Stimulated activated naive CD8-positive, alpha-beta T cell treated with anti-CD3 and anti-CD28 coated beads, Interleukin-15, amount 100 ng/mL, for 72 hours (primary cell): ENCODE data around the gene MYOZ2.

Experiments used
- ATAC-seq: fragments of 150-1000 bp; cut with Tn5 transposase; 2 replicates; pipeline ENCODE4 v1.10.0; 2021; ENCODE audit warnings: mild to moderate bottlenecking, moderate library complexity
- DNase-seq, 2 donors: peaks; one replicate each; pipeline ENCODE4 v3.0.0; 2021 to 2022
- H3K27ac Mint-ChIP-seq, 2 donors: one replicate each; pipeline ENCODE4 v1.8.0; 2022; ENCODE audit warnings: mild to moderate bottlenecking in 2 of 2, mixed read lengths in 2 of 2, moderate library complexity in 2 of 2
- H3K27me3 Mint-ChIP-seq: one replicate; pipeline ENCODE4 v1.8.0; 2022; ENCODE audit warnings: mixed read lengths
- H3K4me1 Mint-ChIP-seq: one replicate; pipeline ENCODE4 v1.8.0; 2022; ENCODE audit warnings: mild to moderate bottlenecking, mixed read lengths
- H3K4me3 Mint-ChIP-seq, 2 donors: one replicate each; pipeline ENCODE4 v1.8.0; 2022; ENCODE audit warnings: mild to moderate bottlenecking in 2 of 2, mixed read lengths in 2 of 2, moderate library complexity in 1 of 2
- H3K9me3 Mint-ChIP-seq, 2 donors: one replicate each; pipeline ENCODE4 v1.8.0; 2022; ENCODE audit warnings: mixed read lengths in 2 of 2

Gene MYOZ2

GRCh38 chr4:119135721-119136121, at the start of gene MYOZ2:
TSS of gene MYOZ2 (plus strand) at chr4:119135832. CDS start at chr4:119136526, 694 bp downstream.
- Mint-ChIP-seq H3K4me3 (no peak within 1 kb of the TSS), H3K4me1 (peaks cover 12% of the 10 kb centered on the region), H3K9me3 (no peaks in the 10 kb centered on the region), H3K27ac (no peak within 1 kb of the TSS), H3K27me3 (no peaks in the 10 kb centered on the region)
- no peak for DNase-seq
- ATAC-seq = no peak

DNA sequence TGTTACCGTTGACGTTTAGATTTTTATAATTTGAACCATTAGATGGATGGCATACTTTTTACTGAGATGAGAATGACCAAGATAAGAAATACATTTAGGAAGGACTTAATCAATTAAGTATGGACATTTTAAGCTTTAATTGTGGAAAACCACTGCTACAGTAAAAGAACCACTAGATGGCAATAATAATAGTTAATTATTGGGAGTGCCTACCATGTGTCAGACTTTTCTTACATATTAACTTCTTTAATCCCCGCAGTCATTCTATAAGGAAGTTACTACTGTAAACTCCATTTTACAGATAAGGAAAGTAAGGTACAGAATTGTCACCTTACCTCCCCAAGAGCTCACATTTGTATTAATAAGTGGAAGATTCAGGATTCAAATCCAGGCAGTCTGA, 48.5 kb upstream of the MYOZ2 start:
- no peaks in the 10 kb centered on the region for H3K9me3 Mint-ChIP-seq
- no peaks in the 10 kb centered on the region for H3K27me3 Mint-ChIP-seq
- H3K27ac Mint-ChIP-seq = no peak overlapping the region
- DNase-seq (no peak), ATAC-seq (no peak)
- H3K4me1 Mint-ChIP-seq = no peaks in the 10 kb centered on the region
- no peak overlapping the region for H3K4me3 Mint-ChIP-seq

DNA sequence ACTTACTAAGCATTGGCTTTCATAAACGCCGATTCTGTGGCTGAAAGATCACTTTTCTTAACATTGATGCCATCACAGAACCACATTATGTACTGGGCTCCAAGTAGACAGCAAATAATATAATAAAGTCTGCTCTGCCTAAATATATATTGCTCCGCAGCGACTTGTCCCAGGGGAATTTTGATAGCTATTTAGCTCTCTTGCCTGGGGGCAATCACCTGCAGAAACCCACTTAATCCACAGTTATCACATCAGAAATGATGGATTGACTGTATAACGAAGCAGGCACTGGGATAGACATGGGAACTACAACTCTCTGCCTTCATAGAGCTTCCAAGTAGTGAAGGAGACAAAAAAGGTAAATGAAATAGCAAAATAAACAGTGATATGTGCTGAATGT, 48.0 kb upstream of the MYOZ2 start:
- Mint-ChIP-seq H3K4me1 (no peaks in the 10 kb centered on the region), H3K27me3 (no peaks in the 10 kb centered on the region), H3K27ac (no peak overlapping the region), H3K4me3 (no peak overlapping the region), H3K9me3 (no peaks in the 10 kb centered on the region)
- DNase-seq (no peak), ATAC-seq (no peak)

GRCh38 chr4:119093042-119093827, 42.4 kb upstream of the MYOZ2 start:
- Mint-ChIP-seq H3K4me3 (no peak overlapping the region), H3K27me3 (peaks cover 13% of the 10 kb centered on the region), H3K27ac (no peak overlapping the region), H3K9me3 (no peaks in the 10 kb centered on the region), H3K4me1 (no peaks in the 10 kb centered on the region)
- DNase-seq = no peak
- no peak for ATAC-seq

DNA sequence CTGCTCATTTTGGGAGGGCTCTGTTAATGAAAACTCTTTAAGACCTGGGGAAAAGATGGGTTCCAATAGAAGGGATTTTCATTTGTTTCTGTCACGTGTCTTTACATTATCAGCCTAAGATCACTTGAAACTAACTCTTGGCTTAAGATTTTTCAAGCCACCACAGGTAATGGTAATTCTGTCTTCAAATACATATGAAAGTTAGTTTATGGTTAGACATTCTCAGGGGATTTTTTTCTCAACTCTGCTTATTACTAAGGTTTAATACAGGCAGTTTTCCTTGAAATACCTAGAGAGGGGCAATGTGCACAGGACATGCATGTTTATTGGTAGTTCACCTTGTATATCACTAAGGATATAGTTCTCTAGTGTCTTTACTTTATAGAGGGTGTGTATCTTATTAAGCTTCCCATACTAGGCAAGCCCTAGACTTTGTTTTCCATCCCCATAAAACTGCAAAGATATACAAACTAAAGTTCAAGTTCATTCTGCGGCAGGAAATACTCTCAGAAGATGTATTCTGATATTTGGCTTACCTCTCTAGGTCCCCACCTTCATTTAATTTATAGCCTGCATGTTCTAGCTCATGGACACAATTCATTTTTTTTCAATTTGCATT, 38.2 kb upstream of the MYOZ2 start:
- no peak for ATAC-seq
- H3K27ac Mint-ChIP-seq = no peak overlapping the region
- H3K4me3 Mint-ChIP-seq = no peak overlapping the region
- H3K9me3 Mint-ChIP-seq = no peaks in the 10 kb centered on the region
- DNase-seq = no peak
- peaks cover 13% of the 10 kb centered on the region for H3K27me3 Mint-ChIP-seq
- no peaks in the 10 kb centered on the region for H3K4me1 Mint-ChIP-seq

GRCh38 chr4:119098306-119098705, 37.3 kb upstream of the MYOZ2 start:
- no peak overlapping the region for H3K4me3 Mint-ChIP-seq
- no peaks in the 10 kb centered on the region for H3K4me1 Mint-ChIP-seq
- no peak for DNase-seq

GRCh38 chr4:119099227-119099810, 36.3 kb upstream of the MYOZ2 start:
- no peaks in the 10 kb centered on the region for H3K9me3 Mint-ChIP-seq
- no peak for DNase-seq
- no peak overlapping the region for H3K4me3 Mint-ChIP-seq
- peak overlapping the region in 1 of 2 donors; percentile 50 for H3K27ac Mint-ChIP-seq
- H3K4me1 Mint-ChIP-seq = no peaks in the 10 kb centered on the region
- no peak for ATAC-seq
- H3K27me3 Mint-ChIP-seq = peaks cover 13% of the 10 kb centered on the region

More at GRCh38 chr4:119098306-119098705, 37.3 kb upstream of the MYOZ2 start:
- H3K9me3 Mint-ChIP-seq = no peaks in the 10 kb centered on the region
- H3K27me3 Mint-ChIP-seq = peaks cover 13% of the 10 kb centered on the region
- no peak overlapping the region for H3K27ac Mint-ChIP-seq
- ATAC-seq = no peak

GRCh38 chr4:119100655-119101054, 35.0 kb upstream of the MYOZ2 start:
- no peaks in the 10 kb centered on the region for H3K9me3 Mint-ChIP-seq
- no peak for DNase-seq

DNA sequence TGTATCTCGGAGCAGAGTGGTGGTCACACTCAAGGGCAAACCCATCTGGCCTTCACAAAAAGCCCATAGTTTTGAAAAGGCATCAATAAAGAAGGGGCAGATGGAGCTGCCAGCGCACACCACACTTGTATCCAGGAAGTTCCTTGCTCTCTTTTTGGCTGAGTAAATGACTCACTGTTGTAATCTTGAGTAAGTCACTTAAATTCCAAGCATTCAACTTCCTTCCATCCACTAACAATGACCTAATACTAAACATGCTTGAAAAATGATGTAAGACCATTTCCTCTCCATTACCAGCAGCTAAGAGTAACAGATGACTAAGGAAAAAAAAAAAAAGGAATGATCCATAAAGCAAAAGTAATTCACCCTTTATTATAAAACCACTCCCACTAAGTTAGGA, 32.4 kb upstream of the MYOZ2 start:
- no peak for ATAC-seq
- DNase-seq = no peak

More at GRCh38 chr4:119100655-119101054, 35.0 kb upstream of the MYOZ2 start:
- no peak for ATAC-seq
- H3K4me1 Mint-ChIP-seq = no peaks in the 10 kb centered on the region
- H3K4me3 Mint-ChIP-seq = no peak overlapping the region
- H3K27me3 Mint-ChIP-seq = peaks cover 2% of the 10 kb centered on the region
- H3K27ac Mint-ChIP-seq = no peak overlapping the region

GRCh38 chr4:119104644-119105273, 30.9 kb upstream of the MYOZ2 start:
- Mint-ChIP-seq H3K4me3 (no peak overlapping the region), H3K9me3 (no peaks in the 10 kb centered on the region), H3K27ac (no peak overlapping the region), H3K4me1 (peaks cover 5% of the 10 kb centered on the region), H3K27me3 (no peaks in the 10 kb centered on the region)
- DNase-seq (no peak), ATAC-seq (no peak)

More for the DNA sequence above, 32.4 kb upstream of the MYOZ2 start:
- Mint-ChIP-seq H3K27ac (no peak overlapping the region), H3K9me3 (no peaks in the 10 kb centered on the region), H3K4me1 (peaks cover 5% of the 10 kb centered on the region), H3K4me3 (no peak overlapping the region), H3K27me3 (no peaks in the 10 kb centered on the region)

GRCh38 chr4:119105605-119106004, 30.0 kb upstream of the MYOZ2 start:
- H3K4me1 Mint-ChIP-seq = peaks cover 5% of the 10 kb centered on the region
- H3K27me3 Mint-ChIP-seq = no peaks in the 10 kb centered on the region
- no peaks in the 10 kb centered on the region for H3K9me3 Mint-ChIP-seq
- DNase-seq (no peak), ATAC-seq (no peak)
- H3K27ac Mint-ChIP-seq = peak overlapping the region in 1 of 2 donors; percentile 42
- no peak overlapping the region for H3K4me3 Mint-ChIP-seq

GRCh38 chr4:119106036-119107000, 29.3 kb upstream of the MYOZ2 start:
- H3K27ac Mint-ChIP-seq = no peak overlapping the region
- no peaks in the 10 kb centered on the region for H3K9me3 Mint-ChIP-seq
- no peak overlapping the region for H3K4me3 Mint-ChIP-seq
- DNase-seq = no peak
- no peak for ATAC-seq
- H3K4me1 Mint-ChIP-seq = peaks cover 5% of the 10 kb centered on the region
- H3K27me3 Mint-ChIP-seq = no peaks in the 10 kb centered on the region

GRCh38 chr4:119110121-119110520, 25.5 kb upstream of the MYOZ2 start:
- H3K27ac Mint-ChIP-seq = no peak overlapping the region
- no peaks in the 10 kb centered on the region for H3K9me3 Mint-ChIP-seq
- peaks cover 5% of the 10 kb centered on the region for H3K4me1 Mint-ChIP-seq
- DNase-seq (no peak), ATAC-seq (no peak)
- no peaks in the 10 kb centered on the region for H3K27me3 Mint-ChIP-seq
- no peak overlapping the region for H3K4me3 Mint-ChIP-seq

- ATAC-seq (no peak), DNase-seq (no peak)
- Mint-ChIP-seq H3K27ac (no peak overlapping the region), H3K4me1 (peaks cover 4% of the 10 kb centered on the region), H3K27me3 (no peaks in the 10 kb centered on the region), H3K4me3 (no peak overlapping the region), H3K9me3 (no peaks in the 10 kb centered on the region)
Observed at GRCh38 chr4:119111296-119111695, 24.3 kb upstream of the MYOZ2 start.
